DND-41 (cell line): ENCODE measurements around the gene STK32B.

Experiments
- ATAC-seq: fragments of 200-7000 bp; cut with Tn5 transposase; 3 replicates; pipeline ENCODE4 v1.9.1; 2021; ENCODE audit warnings: low read depth; ENCODE audit not compliant: insufficient read depth
- DNase-seq: peaks from one replicate; pipeline ENCODE4 v3.0.0-alpha.2; 2020
- H2AFZ ChIP-seq: 2 replicates; pipeline ENCODE4 v1.6.0; 2012; ENCODE audit warnings: low read depth, low read length
- H3K27ac ChIP-seq: 2 replicates; pipeline ENCODE4 v1.5.1; 2012; ENCODE audit warnings: low read length, inconsistent platforms
- H3K27me3 ChIP-seq: fragments of 200-600 bp; sonication (generic); 2 replicates; pipeline ENCODE4 v1.6.0; 2012; ENCODE audit warnings: low read length, mild to moderate bottlenecking, inconsistent platforms; ENCODE audit not compliant: insufficient read depth, poor library complexity
- H3K36me3 ChIP-seq: 2 replicates; pipeline ENCODE4 v1.5.1; 2012; ENCODE audit warnings: low read length, inconsistent platforms; ENCODE audit not compliant: insufficient read depth
- H3K4me1 ChIP-seq: 2 replicates; pipeline ENCODE4 v1.5.1; 2012; ENCODE audit warnings: mild to moderate bottlenecking, low read length; ENCODE audit not compliant: insufficient read depth
- H3K4me2 ChIP-seq: 2 replicates; pipeline ENCODE4 v1.6.0; 2012; ENCODE audit warnings: mild to moderate bottlenecking, moderate library complexity, low read length, inconsistent platforms; ENCODE audit not compliant: insufficient read depth
- H3K4me3 ChIP-seq, 2 experiments: fragments of 200-600 bp in 1 of 2; shearing (Covaris generic) in 1 of 2; 2 replicates each; pipeline ENCODE4 v1.5.1; 2012 to 2016; ENCODE audit warnings: inconsistent platforms in 2 of 2, low read length in 2 of 2, mild to moderate bottlenecking in 2 of 2, low read depth in 1 of 2, moderate library complexity in 1 of 2
- H3K79me2 ChIP-seq: 2 replicates; pipeline ENCODE4 v1.6.0; 2012; ENCODE audit warnings: low read length, inconsistent platforms; ENCODE audit not compliant: insufficient read depth
- H3K9ac ChIP-seq: 2 replicates; pipeline ENCODE4 v1.6.0; 2012; ENCODE audit warnings: low read depth, mild to moderate bottlenecking, inconsistent platforms, low read length, moderate library complexity
- H3K9me3 ChIP-seq: 2 replicates; pipeline ENCODE4 v1.5.1; 2012; ENCODE audit warnings: low read length, moderate library complexity, mild to moderate bottlenecking, inconsistent platforms; ENCODE audit not compliant: insufficient read depth, severe bottlenecking
- H4K20me1 ChIP-seq: 2 replicates; pipeline ENCODE4 v1.6.0; 2012; ENCODE audit warnings: low read length; ENCODE audit not compliant: insufficient read depth
- EZH2 ChIP-seq: IDR thresholded peaks from 3 replicates; pipeline ENCODE4 v1.6.1; 2012; ENCODE audit warnings: borderline replicate concordance, low read depth, mild to moderate bottlenecking, moderate library complexity, low read length, inconsistent platforms; ENCODE audit not compliant: severe bottlenecking
- TF ChIP-seq, protein P1 (sequence below): IDR thresholded peaks from 2 replicates; pipeline ENCODE4 v1.5.1; 2012; ENCODE audit warnings: borderline replicate concordance, low read length, moderate library complexity, mild to moderate bottlenecking; ENCODE audit not compliant: poor library complexity, severe bottlenecking; ENCODE audit errors: extremely low read depth

The STK32B gene

DNA sequence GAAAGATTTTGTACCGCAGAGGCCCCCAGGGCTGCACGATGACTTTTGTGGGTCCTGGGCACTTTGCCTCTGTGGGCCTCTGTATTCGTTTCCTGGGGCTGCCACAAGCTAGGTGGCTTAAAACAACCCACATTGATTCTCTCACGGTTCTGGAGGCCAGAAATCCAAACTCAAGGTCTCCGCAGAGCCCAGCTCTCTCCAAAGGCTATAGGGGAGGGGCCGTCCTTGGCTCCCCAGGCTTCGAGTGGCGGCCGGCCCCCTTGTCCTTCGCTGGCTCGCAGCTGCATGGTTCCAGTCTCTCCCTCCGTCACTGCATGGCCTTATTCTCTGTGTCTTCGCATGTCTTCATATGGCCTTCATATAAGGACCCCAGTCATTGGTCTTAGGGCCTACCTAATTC lies 415.8 kb downstream of the STK32B start:
- TF ChIP-seq, protein P1, sequence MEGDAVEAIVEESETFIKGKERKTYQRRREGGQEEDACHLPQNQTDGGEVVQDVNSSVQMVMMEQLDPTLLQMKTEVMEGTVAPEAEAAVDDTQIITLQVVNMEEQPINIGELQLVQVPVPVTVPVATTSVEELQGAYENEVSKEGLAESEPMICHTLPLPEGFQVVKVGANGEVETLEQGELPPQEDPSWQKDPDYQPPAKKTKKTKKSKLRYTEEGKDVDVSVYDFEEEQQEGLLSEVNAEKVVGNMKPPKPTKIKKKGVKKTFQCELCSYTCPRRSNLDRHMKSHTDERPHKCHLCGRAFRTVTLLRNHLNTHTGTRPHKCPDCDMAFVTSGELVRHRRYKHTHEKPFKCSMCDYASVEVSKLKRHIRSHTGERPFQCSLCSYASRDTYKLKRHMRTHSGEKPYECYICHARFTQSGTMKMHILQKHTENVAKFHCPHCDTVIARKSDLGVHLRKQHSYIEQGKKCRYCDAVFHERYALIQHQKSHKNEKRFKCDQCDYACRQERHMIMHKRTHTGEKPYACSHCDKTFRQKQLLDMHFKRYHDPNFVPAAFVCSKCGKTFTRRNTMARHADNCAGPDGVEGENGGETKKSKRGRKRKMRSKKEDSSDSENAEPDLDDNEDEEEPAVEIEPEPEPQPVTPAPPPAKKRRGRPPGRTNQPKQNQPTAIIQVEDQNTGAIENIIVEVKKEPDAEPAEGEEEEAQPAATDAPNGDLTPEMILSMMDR, result no peak
- TF ChIP-seq EZH2, result no peak
- no peak overlapping the region for H3K9ac ChIP-seq
- H4K20me1 ChIP-seq, result no peaks in the 10 kb centered on the region
- no peaks in the 10 kb centered on the region for H3K79me2 ChIP-seq
- no peak overlapping the region for H3K4me2 ChIP-seq
- no peak overlapping the region for H2AFZ ChIP-seq
- H3K4me1 ChIP-seq, result no peaks in the 10 kb centered on the region
- no peaks in the 10 kb centered on the region for H3K27me3 ChIP-seq
- H3K9me3 ChIP-seq, result no peaks in the 10 kb centered on the region
- ATAC-seq, result no peak
- no peak overlapping the region for H3K4me3 ChIP-seq
- DNase-seq, result no peak
- peaks cover 17% of the 10 kb centered on the region; the same call in 1 of the 2 replicates for H3K36me3 ChIP-seq
- no peak overlapping the region for H3K27ac ChIP-seq

GRCh38 chr4:5469151-5469775 lies 418.0 kb downstream of the STK32B start:
- Histone ChIP-seq H3K27ac (no peak overlapping the region), H3K4me1 (no peaks in the 10 kb centered on the region), H3K79me2 (no peaks in the 10 kb centered on the region), H3K4me3 (no peak overlapping the region), H3K36me3 (peaks cover 17% of the 10 kb centered on the region; the same call in 1 of the 2 replicates), H2AFZ (no peak overlapping the region), H4K20me1 (no peaks in the 10 kb centered on the region), H3K9me3 (no peaks in the 10 kb centered on the region), H3K9ac (no peak overlapping the region), H3K27me3 (no peaks in the 10 kb centered on the region), H3K4me2 (no peak overlapping the region)
- ATAC-seq (no peak), DNase-seq (no peak)
- TF ChIP-seq EZH2, result no peak
- TF ChIP-seq, protein P1, result no peak

DNA sequence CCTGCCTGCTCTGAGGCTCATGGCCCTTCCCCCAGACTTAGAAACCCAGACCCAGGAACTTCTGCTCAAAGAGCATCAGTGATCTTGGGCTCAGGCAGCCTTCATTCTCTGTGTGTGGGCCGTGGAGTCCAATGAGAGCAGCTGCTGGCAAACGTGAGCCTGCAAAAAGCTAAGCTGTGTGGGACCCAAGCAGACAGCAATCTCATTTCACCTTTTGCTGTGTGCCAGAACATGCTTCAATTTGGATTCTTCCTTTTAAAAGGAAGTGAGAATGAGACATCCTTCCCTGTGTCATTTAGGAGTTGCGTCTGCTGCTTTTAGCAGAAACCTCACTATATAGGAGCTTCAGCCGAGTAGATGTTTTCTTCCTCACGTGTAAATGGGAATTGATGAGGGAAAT lies 418.6 kb downstream of the STK32B start:
- no peak for ATAC-seq
- Histone ChIP-seq H3K27me3 (no peaks in the 10 kb centered on the region), H3K36me3 (peaks cover 17% of the 10 kb centered on the region; the same call in 1 of the 2 replicates), H2AFZ (no peak overlapping the region), H3K9ac (no peak overlapping the region), H4K20me1 (no peaks in the 10 kb centered on the region), H3K9me3 (no peaks in the 10 kb centered on the region), H3K4me3 (no peak overlapping the region), H3K4me1 (no peaks in the 10 kb centered on the region), H3K27ac (no peak overlapping the region), H3K79me2 (no peaks in the 10 kb centered on the region), H3K4me2 (no peak overlapping the region)
- no peak for TF ChIP-seq EZH2
- TF ChIP-seq, protein P1, result no peak
- no peak for DNase-seq
